GM18951 (cell line): ENCODE data around the gene TBX3.

ENCODE experiments used
- POLR2A ChIP-seq: IDR thresholded peaks from 4 replicates; pipeline ENCODE4 v1.6.1; 2011; ENCODE audit warnings: mild to moderate bottlenecking; ENCODE audit not compliant: insufficient read length, insufficient read depth; ENCODE audit errors: extremely low read depth
- in situ Hi-C: fragments of 300-500 bp; cut with MboI; formaldehyde crosslinking; loops from one replicate; pipeline ENCODE4 v1.12.0; 2022; ENCODE audit warnings: low sequenced_read_pairs, mixed read lengths, inconsistent platforms; ENCODE audit not compliant: unreplicated experiment

TBX3 gene

DNA sequence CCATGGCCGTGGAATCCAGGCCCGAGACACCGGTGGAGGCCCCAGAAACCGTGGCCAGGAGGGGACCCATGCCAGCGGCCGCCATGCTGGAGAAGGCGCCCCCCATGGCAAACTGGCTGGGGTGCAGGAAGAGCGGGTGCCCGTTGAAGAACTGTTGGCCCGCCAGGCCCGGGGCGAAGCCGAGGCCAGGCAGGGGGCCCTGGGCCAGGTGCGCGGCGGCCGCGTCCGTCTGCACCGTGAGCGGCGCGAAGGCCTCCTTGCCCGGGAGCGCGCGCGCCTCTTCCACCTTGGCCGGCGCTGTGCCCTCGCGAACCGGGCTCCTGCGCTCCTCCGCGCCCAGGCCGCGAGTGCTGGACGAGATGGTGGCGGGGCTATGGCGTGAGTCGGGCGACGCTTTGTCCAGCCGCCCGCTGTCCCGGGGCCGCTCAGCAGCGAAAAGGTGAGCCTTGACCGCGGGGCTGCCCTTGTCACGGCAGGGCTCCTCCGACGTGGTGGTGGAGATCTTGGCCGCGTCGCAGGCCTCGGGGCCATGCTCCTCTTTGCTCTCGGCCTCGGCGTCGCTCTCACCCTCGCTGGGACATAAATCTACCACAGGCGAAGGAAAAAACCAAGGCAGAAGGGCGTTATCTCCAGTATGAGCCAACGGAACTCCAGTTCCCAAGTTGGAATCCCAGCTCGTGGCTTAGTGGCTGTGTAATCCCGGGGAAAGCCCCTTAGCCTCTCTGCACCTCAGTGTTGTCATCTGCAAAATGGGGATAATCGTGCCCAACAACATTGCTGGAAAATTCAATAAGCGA is 9.5 kb downstream of the TBX3 start:
- TF ChIP-seq POLR2A = no peak
- in situ Hi-C loops = loop anchor here (25.0 kb wide), 2 partner anchors 237 to 1088 kb away; no protein-coding TSS in a partner anchor

GRCh38 chr12:114673901-114674250 is 10.1 kb downstream of the TBX3 start:
- in situ Hi-C loops = loop anchor here (25.0 kb wide), 1 partner anchor 1088 kb away; no protein-coding TSS in a partner anchor
- TF ChIP-seq POLR2A = no peak

DNA sequence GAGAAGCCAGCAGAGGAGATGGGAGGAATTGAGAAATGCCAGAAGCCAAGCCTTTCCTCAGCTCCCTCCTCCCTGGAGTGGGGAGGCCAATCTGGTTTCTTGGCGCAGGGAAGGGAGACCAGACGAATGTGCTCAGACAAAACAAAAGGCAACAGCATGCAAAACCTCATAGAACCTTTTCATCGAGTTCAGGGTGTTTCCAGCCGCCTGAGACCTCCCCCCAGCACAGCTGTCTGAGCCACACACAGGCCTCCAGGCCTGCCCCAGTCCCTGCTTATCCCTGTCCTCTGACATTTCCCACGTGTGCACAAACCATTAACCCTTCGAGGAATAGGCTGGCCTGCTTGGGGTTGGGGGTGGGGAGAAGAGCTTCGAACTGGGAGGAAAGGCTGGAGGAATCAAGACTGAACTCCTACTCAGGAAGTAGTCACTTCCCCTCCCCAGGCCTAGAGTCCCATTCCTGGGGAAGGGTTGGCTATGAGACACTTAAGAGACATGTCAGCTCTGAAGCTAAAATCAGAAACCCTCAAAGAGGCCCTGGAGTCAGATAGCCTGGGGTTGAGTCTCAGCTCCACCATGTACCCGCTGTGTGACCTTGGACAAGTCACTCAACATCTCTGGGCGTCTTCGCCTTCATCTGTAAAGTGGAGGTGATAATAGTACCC is 10.7 kb downstream of the TBX3 start:
- in situ Hi-C loops = loop anchor here (25.0 kb wide), 1 partner anchor 1089 kb away; no protein-coding TSS in a partner anchor
- TF ChIP-seq POLR2A = no peak

GRCh38 chr12:114672817-114673168 is 11.2 kb downstream of the TBX3 start:
- in situ Hi-C loops = loop anchor here (25.0 kb wide), 1 partner anchor 1090 kb away; no protein-coding TSS in a partner anchor

DNA sequence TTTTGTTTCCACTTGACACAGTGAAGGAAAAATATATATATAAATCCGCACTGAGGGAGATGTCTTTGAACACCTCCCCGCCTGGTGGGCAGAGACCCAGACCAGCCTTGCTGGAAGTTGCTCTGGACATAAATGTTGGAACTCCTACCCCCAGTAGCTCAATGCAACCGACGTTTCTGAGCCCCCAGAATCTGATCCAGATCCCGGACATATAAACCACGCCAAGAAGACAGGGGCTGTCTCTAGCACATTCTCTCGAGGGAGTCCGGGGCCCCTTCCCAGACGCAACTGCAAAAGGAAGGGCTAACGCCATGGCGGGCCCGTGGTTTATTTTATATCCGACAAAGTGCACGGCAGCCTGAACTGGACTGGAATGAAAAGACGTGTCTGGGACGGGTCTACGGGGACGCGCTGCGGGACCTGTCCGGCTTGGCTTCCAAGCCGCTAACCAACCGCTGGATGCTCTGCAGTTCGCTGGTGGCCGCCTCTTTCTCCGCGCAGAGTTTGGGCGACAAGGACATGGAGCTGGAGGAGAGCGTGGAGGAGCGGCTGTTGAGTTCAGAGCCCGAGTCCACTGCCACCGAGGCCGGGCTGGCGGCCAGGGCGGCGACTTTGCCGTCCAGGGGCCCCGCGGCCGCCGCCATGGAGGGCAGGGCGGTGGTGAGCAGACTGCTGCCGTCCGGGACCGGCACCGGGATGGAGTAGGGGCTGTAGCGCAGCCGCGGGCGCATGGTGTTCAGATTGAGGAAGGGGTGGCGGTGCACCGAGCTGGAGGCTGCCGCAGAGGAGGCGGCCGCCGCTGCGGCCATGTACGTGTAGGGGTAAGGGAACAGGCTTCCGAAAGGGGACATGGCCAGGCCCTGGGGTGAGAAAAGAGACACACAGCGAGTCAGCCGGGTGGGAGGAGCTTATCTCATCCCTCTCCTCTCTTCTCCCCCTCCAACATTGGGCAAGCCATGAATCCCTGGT is 12.2 kb downstream of the TBX3 start:
- in situ Hi-C loops = loop anchor here (25.0 kb wide), 1 partner anchor 1091 kb away; no protein-coding TSS in a partner anchor
- no peak for TF ChIP-seq POLR2A

More at GRCh38 chr12:114672817-114673168, 11.2 kb downstream of the TBX3 start:
- no peak for TF ChIP-seq POLR2A

DNA sequence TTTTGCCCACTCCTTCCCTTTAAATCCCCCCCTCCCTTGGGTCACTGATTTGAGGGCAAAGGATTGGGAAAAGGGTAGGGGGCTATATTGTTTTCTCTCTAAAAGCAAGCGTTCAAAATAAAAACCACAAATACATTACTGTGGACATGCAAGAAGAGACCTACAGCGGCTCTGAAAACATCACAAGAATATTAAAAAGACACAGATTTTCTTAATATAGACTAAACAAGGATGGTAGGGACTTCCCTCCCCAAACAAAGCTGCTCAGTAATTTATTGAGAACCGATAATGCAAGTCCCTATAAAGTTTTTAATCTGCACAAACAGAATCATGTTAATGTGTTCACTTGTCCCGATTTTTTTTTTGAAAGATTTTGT is 12.9 kb downstream of the TBX3 start:
- in situ Hi-C loops = loop anchor here (25.0 kb wide), 1 partner anchor 1091 kb away; no protein-coding TSS in a partner anchor
- TF ChIP-seq POLR2A = no peak

DNA sequence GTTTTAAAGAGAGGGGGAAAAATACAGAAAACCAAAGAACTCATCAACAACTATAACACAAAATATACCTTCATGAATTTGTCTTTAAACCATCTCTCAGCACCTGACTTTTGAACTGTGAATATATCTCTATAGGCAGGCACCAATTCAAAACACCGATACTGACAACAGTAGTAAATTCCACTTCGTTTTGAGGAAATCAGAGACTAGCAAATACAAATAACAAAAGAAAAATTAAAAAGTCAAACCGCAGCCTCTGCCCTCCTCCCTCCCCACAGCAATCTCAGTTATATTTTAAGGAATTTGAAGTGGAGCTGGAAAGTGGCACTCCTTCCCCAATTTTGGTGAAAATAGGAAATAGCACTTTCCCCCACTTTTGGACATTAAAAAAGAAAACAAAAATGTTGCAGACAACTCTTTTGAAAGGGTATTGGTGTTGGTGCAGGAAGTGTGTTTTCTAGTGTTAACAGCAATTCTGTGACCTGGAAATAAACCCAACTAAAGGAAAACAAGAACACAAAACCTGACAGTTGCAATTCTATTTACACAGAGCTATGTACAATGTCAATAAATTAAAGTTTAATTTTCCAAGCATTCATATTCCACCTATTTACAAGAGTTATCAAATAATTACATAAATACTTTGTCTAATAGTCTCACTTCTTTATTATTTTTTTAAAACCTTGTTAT is 13.5 kb downstream of the TBX3 start:
- TF ChIP-seq POLR2A = no peak
- in situ Hi-C loops = loop anchor here (25.0 kb wide), 1 partner anchor 1092 kb away; no protein-coding TSS in a partner anchor

DNA sequence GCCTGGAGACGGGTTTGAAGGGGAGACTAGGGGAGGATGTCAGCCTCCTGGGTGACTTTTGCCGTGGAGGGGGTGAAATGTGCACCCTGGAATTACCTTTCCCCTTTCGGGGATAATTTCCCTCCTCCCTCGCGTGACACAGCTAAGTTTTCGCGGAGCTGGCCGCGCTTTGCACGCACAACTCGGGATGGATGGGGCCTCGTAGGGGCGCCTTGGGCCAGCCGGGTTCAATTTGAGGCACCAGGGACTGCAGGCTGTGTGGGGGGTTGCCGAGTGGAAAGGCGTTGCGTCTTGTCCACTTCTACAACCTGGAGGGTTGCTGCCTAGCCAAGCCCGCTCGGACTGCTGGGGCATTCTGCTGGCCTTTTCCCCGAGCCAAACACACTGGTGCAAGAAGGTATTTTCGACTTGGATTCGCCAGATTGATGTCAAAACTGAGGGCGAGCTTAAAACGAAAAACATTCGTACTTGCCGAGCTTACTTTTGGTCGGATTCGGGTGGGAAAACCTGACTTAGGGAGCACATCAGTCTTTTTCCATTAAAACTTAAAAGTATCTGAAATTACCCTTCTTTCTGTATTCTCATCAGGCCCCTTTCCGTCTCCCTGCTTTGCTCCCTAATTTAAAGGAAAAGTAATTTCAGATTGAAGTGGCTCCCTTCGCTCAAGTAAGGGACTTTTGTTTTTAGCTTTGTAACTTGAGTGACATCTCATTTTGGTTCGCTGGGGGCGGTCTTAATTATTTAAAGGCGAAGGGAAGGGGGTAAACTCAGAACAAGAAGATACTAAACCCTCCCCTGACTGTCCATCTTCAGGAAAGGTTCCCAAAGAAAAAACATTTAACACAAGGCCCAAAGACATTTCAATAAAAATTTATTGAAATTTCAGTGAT is 14.3 kb downstream of the TBX3 start:
- no peak for TF ChIP-seq POLR2A
- in situ Hi-C loops = loop anchor here (25.0 kb wide), 1 partner anchor 1093 kb away; no protein-coding TSS in a partner anchor

GRCh38 chr12:114668886-114669288 is 15.1 kb downstream of the TBX3 start:
- in situ Hi-C loops = loop anchor here (25.0 kb wide), 1 partner anchor 1093 kb away; no protein-coding TSS in a partner anchor
- no peak for TF ChIP-seq POLR2A

DNA sequence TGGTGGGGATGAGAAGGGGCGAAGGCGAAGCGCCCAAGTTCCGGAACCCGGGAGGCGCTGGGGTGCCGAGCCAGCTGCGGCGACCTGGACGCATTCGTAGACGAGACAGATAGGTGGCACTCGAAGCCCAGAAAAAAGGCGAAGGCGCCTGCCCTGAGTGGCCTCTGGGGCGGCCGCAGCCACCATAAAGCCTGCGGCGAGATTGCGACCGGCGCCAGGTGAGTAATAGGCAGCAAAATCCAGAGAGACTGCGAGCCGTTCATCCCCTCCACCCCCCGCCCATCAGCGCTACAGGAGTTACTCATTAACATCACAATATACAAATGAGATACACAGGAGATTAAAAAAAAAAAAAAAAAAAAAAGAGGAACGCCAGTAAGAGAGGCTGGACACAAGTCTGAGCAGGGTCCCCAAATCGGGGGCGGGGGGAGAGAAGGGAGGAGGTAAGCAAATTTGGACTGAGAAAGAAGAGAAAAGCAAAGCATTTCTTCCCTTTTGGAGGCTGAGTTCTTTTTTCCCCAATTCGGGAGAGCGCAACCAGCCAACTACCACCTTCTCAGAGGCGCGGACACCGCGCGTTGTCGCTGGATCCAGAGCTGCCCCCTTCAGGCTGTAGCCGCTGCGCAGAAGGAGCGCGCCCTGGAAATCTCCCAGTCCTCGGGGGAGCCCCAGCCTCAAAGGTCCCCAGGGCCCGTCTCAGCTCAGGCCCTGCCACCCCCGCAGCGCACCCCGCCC is 15.7 kb downstream of the TBX3 start:
- in situ Hi-C loops = loop anchor here (25.0 kb wide), 1 partner anchor 1094 kb away; no protein-coding TSS in a partner anchor

More for the DNA sequence above, 15.7 kb downstream of the TBX3 start:
- no peak for TF ChIP-seq POLR2A
